Activated T-helper 2 cell treated with anti-CD3 and anti-CD28 coated beads, Interferon-gamma antibody, Interleukin-2, Interleukin-4, amounts not matched to agents 10 μg/mL and 5 μg/mL and 100 μg/mL, durations not matched to agents 14 hours and 24 hours and 36 hours (primary cell): ENCODE data around the gene TOGARAM2. TPM values are rescaled to one million over a fixed set of nuclear protein-coding genes. Genes with fewer than 3 reads are reported as not detected.

Experiments used
- DNase-seq: peaks from one replicate; pipeline ENCODE4 v3.0.0; 2021; ENCODE audit warnings: low spot score
- H3K27ac Mint-ChIP-seq: one replicate; pipeline ENCODE4 v1.8.0; 2021; ENCODE audit warnings: mixed read lengths
- H3K27me3 Mint-ChIP-seq: one replicate; pipeline ENCODE4 v1.8.0; 2021; ENCODE audit warnings: low read depth, mixed read lengths
- H3K36me3 Mint-ChIP-seq: one replicate; pipeline ENCODE4 v1.8.0; 2021; ENCODE audit warnings: low read depth, mixed read lengths
- H3K4me1 Mint-ChIP-seq: one replicate; pipeline ENCODE4 v1.8.0; 2021; ENCODE audit warnings: low read depth, mixed read lengths
- H3K4me3 Mint-ChIP-seq: one replicate; pipeline ENCODE4 v1.8.0; 2021; ENCODE audit warnings: low read depth, mild to moderate bottlenecking, moderate library complexity, mixed read lengths
- H3K9me3 Mint-ChIP-seq: one replicate; pipeline ENCODE4 v1.8.0; 2021; ENCODE audit warnings: mixed read lengths
- intact Hi-C: fragments of 100-400 bp; cut with micrococcal nuclease; formaldehyde crosslinking; loops from one replicate; pipeline ENCODE4 v1.15.1; 2023
- total RNA-seq: library from RNA; stranded (reverse); gene quantifications from 2 replicates; pipeline ENCODE4 v1.2.3, GENCODE V29; 2022

Gene TOGARAM2
- total RNA-seq, 1 donor from 2014 or later = 4.0 TPM

DNA sequence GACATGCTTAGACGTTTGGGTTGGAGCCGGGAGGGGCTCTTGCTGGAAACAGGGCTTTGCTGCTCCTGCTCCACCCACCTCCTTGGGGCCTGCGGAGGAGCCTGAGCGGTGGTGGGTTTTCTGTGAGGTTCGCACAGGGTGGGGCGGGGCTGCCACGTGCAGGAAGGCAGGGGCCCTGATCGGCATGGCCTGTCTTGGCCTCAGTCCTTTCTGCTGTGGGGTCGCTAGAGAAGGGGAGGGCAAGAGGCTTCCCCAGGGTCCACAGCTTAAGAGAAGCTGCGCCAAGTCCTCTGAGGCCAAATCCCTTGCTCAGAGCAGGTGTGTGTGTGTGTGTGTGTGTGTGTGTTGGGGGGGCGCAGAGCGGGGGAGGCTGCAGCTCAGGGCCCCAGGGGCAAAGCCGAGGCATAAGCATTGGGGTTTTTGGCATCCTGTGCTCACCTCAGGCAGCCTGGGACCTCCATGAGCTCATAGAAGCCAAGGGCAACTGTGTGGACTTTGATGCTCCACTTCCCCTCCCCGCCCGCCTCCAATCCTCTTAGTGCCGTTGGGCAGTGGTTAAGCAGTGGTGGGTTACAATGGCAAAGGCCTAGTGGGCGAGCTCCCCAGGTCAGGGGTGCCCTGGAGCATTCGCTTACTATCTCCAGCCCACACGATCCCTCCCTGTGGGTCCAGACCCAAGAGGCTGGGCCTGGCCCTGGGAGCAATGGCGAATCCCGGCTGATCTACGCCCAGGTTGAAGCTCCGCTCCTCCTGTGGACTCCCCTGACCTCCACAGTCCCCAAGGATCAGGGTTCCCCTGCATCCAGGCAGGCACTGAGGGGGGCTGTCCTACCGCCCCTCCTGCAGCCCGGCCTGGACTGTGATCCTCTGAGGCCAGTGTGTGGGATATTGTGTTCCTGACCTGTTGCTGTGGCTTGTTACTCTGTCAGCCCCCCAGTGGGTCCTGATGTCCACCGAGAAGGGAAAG, 28.9 kb downstream of the TOGARAM2 start:
- Mint-ChIP-seq H3K9me3 (no peaks in the 10 kb centered on the region), H3K36me3 (no peaks in the 10 kb centered on the region), H3K27me3 (no peaks in the 10 kb centered on the region), H3K27ac (peak overlapping the region; percentile 33), H3K4me3 (no peak overlapping the region), H3K4me1 (peaks cover 49% of the 10 kb centered on the region)
- intact Hi-C loops = no loop called here
- no peak for DNase-seq

GRCh38 chr2:29010946-29011345, 29.8 kb downstream of the TOGARAM2 start:
- no peak for DNase-seq
- Mint-ChIP-seq H3K4me1 (peaks cover 58% of the 10 kb centered on the region), H3K27ac (peak overlapping the region; percentile 63), H3K27me3 (no peaks in the 10 kb centered on the region), H3K4me3 (no peak overlapping the region), H3K36me3 (no peaks in the 10 kb centered on the region), H3K9me3 (no peaks in the 10 kb centered on the region)
- intact Hi-C loops = no loop called here

- Mint-ChIP-seq H3K36me3 (no peaks in the 10 kb centered on the region), H3K9me3 (no peaks in the 10 kb centered on the region), H3K4me3 (peak overlapping the region; percentile 19), H3K27ac (peak overlapping the region; percentile 63), H3K27me3 (no peaks in the 10 kb centered on the region), H3K4me1 (peaks cover 62% of the 10 kb centered on the region)
- no peak for DNase-seq
- intact Hi-C loops = no loop called here
Observed at GRCh38 chr2:29011418-29012060, 30.4 kb downstream of the TOGARAM2 start.

GRCh38 chr2:29012211-29012681, 31.1 kb downstream of the TOGARAM2 start:
- no peak for DNase-seq
- intact Hi-C loops = no loop called here

GRCh38 chr2:29013057-29013780, 32.1 kb downstream of the TOGARAM2 start:
- Mint-ChIP-seq H3K36me3 (peaks cover 4% of the 10 kb centered on the region), H3K4me1 (peaks cover 69% of the 10 kb centered on the region), H3K9me3 (no peaks in the 10 kb centered on the region), H3K27me3 (no peaks in the 10 kb centered on the region), H3K27ac (peak overlapping the region; percentile 99), H3K4me3 (peak overlapping the region; percentile 83)
- DNase-seq = no peak
- intact Hi-C loops = no loop called here

More at GRCh38 chr2:29012211-29012681, 31.1 kb downstream of the TOGARAM2 start:
- Mint-ChIP-seq H3K4me1 (peaks cover 67% of the 10 kb centered on the region), H3K27ac (no peak overlapping the region), H3K4me3 (no peak overlapping the region), H3K36me3 (peaks cover 4% of the 10 kb centered on the region), H3K27me3 (no peaks in the 10 kb centered on the region), H3K9me3 (no peaks in the 10 kb centered on the region)

- peak overlapping the region; percentile 83 for H3K4me3 Mint-ChIP-seq
- intact Hi-C loops = loop anchor here (2.0 kb wide), 1 partner anchor 56 kb away; no protein-coding TSS in a partner anchor
- H3K9me3 Mint-ChIP-seq = no peaks in the 10 kb centered on the region
- H3K4me1 Mint-ChIP-seq = peaks cover 67% of the 10 kb centered on the region
- DNase-seq = no peak
- no peaks in the 10 kb centered on the region for H3K27me3 Mint-ChIP-seq
- peaks cover 4% of the 10 kb centered on the region for H3K36me3 Mint-ChIP-seq
- H3K27ac Mint-ChIP-seq = peak overlapping the region; percentile 99
Observed at GRCh38 chr2:29014331-29014730, 33.2 kb downstream of the TOGARAM2 start.

DNA sequence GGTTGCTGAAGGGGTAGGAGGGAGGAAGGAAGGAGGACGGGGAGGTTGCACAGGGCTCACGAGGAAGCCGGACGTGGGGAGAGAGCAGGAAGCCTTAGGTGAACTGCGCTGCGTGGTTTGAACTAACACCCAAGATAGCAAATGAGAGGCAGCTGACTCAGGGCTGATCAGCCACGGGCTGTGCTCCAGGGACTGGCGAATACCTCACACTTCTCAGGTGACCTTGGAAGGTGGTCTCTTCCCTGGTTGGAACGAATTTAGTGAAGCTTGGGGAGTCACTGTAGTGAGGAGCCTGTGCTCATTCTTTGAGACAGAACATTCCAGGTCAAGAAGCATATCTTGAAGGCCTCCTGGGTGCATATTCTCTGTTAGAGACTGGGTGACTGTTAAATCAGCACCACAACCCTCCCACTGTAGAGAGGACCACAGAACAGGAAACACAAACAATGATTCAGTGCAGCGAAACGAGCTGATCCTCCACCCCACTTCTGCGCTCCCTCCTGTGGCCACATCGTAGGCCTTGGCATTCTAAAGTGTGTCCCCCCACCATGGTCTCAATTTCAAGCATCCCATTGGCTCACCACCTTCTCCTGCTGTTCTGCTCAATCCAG, 33.8 kb downstream of the TOGARAM2 start:
- no peaks in the 10 kb centered on the region for H3K9me3 Mint-ChIP-seq
- H3K36me3 Mint-ChIP-seq = peaks cover 4% of the 10 kb centered on the region
- peaks cover 62% of the 10 kb centered on the region for H3K4me1 Mint-ChIP-seq
- H3K27me3 Mint-ChIP-seq = no peaks in the 10 kb centered on the region
- peak; percentile 64 for DNase-seq
- peak overlapping the region; percentile 83 for H3K4me3 Mint-ChIP-seq
- peak overlapping the region; percentile 99 for H3K27ac Mint-ChIP-seq
- intact Hi-C loops = loop anchor here (1.0 to 5.0 kb wide), 3 partner anchors 56 to 182 kb away; no protein-coding TSS in a partner anchor

GRCh38 chr2:29015701-29016470, 34.8 kb downstream of the TOGARAM2 start:
- H3K4me3 Mint-ChIP-seq = peak overlapping the region; percentile 83
- H3K36me3 Mint-ChIP-seq = peaks cover 4% of the 10 kb centered on the region
- no peak for DNase-seq
- H3K4me1 Mint-ChIP-seq = peaks cover 55% of the 10 kb centered on the region
- H3K9me3 Mint-ChIP-seq = no peaks in the 10 kb centered on the region
- H3K27ac Mint-ChIP-seq = peak overlapping the region; percentile 99
- H3K27me3 Mint-ChIP-seq = no peaks in the 10 kb centered on the region
- intact Hi-C loops = loop anchor here (1.0 to 5.0 kb wide), 4 partner anchors 57 to 181 kb away; no protein-coding TSS in a partner anchor

DNA sequence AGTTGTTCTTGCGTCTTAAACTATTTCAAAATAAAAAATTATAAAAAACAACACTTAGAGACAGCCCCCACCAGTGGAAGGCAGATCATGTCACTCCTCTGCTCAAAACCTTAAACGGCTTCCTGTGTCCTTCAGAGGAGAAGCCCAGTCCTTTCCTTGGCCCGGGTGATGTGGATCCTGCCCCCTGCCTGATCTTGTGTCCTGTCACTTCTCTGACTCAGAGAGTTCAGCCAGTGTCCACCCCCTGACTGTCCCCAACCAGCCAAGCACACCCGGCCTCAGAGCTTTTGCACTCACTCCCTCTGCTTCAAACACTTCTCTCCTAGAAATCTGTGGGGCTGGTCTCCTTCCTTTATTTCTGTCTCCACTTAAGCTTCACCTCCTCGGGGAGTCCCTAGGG, 35.4 kb downstream of the TOGARAM2 start:
- H3K4me1 Mint-ChIP-seq = peaks cover 50% of the 10 kb centered on the region
- H3K27ac Mint-ChIP-seq = peak overlapping the region; percentile 43
- intact Hi-C loops = loop anchor here (2.0 to 5.0 kb wide), 2 partner anchors 94 to 181 kb away; no protein-coding TSS in a partner anchor
- H3K9me3 Mint-ChIP-seq = no peaks in the 10 kb centered on the region
- no peaks in the 10 kb centered on the region for H3K27me3 Mint-ChIP-seq
- H3K4me3 Mint-ChIP-seq = no peak overlapping the region
- DNase-seq = no peak
- peaks cover 4% of the 10 kb centered on the region for H3K36me3 Mint-ChIP-seq

- intact Hi-C loops = loop anchor here (2.0 to 5.0 kb wide), 2 partner anchors 93 to 179 kb away; no protein-coding TSS in a partner anchor
Observed at GRCh38 chr2:29017716-29018435, 36.8 kb downstream of the TOGARAM2 start.

GRCh38 chr2:29021886-29022285, 40.8 kb downstream of the TOGARAM2 start:
- Mint-ChIP-seq H3K4me3 (no peak overlapping the region), H3K27ac (no peak overlapping the region), H3K4me1 (peaks cover 4% of the 10 kb centered on the region), H3K9me3 (no peaks in the 10 kb centered on the region), H3K36me3 (peaks cover 1% of the 10 kb centered on the region), H3K27me3 (no peaks in the 10 kb centered on the region)
- no peak for DNase-seq
- intact Hi-C loops = no loop called here

More at GRCh38 chr2:29017716-29018435, 36.8 kb downstream of the TOGARAM2 start:
- Mint-ChIP-seq H3K4me3 (no peak overlapping the region), H3K27ac (peak overlapping the region; percentile 2), H3K4me1 (peaks cover 42% of the 10 kb centered on the region), H3K36me3 (peaks cover 4% of the 10 kb centered on the region), H3K9me3 (no peaks in the 10 kb centered on the region), H3K27me3 (no peaks in the 10 kb centered on the region)
- no peak for DNase-seq
